ENCODE results near the gene LEF1. TPM values are rescaled to one million over a fixed set of nuclear protein-coding genes. Genes with fewer than 3 reads are reported as not detected.
"Not testable (repeated sequence)": the region's sequence is repeated elsewhere in the genome, so short reads cannot be mapped to it uniquely, and the experiment has no call there.

The LEF1 gene
- total RNA-seq, 1 donor from 2014 or later = not detected

DNA sequence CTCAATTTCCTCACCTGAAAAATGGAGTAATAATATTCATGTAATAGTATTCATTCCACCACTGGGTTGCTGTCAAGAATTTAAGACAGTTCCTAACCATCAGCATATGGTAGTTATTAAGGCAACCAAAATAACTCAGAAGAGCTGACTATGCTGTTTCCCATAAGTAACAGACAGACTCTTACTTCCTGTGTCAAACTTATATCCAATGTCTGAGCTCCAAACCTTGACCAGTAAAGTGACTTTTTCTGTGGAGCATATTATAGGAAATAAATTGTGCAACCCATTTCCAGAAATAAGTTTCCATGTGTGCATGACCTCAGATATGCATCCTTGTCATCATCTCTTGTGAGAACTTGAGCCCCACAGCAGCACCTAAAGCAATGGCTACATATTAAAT lies 100.3 kb downstream of the LEF1 start:
- no peak for DNase-seq (ENCODE audit: low read depth in 2 of 2)

DNA sequence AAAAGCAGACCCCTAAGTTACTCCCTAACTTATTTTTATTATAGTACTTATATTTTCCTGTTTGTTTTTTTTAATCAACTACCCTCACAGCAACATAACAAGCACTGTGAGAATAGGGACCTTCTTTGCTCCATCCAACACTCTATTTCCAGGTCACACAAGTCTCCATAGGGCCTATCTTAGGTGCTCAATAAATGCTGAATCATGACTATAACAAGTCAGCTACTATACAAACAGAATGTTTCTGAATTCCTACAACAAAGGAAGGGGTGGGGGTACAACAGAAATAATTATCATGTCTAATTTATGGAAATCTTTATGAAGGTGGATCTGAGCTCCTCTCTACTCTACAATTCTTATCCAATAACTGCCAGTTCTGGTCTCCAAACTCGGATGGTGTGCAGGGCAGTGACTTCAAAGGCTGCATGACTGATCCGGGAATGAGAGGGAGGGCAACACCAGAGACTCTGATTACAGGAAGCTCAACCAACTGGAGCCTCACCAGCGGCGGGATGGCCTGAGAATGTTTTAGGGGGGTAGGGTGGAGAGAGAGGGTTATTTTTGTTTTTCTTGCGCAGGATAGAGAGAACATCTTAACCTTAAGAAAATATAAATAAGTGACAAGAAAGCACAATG lies 107.9 kb downstream of the LEF1 start:
- no peak for DNase-seq (ENCODE audit: low read depth in 2 of 2)

DNA sequence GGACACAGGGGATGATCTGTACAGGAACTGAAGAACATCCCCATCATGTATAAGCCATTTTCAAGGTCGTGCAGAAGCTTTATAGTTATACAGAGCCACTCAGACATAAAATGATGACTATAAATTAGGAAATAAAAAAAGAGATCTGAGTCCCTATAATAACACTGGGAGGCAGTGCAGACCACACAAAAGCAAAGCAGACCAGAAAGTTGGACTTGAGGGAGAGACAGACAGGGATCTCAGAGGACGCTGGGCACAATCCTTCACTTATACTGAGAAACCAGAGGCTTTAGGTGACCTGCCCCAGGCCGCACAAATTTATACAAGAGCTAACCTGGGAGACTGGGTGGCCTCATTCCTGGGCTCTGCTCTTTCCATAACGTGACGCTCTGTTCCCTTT lies 108.6 kb downstream of the LEF1 start:
- DNase-seq (ENCODE audit: low read depth in 2 of 2) = peak; percentile 22 to 37

DNA sequence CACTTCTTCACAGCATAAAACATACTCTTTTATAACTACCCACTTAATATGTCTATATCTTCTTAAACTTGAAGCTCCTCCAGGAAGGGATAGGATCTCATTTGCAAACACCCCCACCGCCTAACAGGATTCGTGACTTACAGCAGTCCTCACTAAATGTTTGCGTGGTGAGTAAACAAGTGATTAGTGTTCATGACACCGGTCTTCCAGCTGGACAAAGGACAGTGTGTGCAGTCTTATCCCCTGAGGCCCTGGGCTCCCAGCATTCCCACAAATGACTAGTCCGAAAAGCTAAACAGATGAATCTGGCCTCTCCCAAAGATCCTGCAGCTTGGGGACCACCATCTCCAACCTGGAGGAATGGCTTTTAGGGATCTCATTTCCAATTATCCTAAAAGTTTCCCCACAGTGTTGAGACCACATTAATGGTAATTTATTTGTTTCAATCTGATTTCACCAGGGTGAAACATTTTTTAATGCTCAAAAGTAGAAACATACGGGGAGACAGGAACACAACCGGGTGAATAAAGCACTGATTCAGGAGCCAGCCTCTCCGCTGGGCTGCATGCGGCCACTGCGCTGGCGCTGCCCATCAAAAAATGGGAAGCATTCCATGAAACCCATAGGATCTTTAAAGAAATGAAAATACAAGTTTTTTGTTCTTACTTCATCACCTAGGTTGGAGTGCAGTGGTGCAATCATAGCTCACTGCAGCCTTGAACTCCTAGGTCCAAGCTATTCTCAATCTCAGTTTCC lies 109.9 kb downstream of the LEF1 start:
- no peak for DNase-seq (ENCODE audit: low read depth in 2 of 2)

DNA sequence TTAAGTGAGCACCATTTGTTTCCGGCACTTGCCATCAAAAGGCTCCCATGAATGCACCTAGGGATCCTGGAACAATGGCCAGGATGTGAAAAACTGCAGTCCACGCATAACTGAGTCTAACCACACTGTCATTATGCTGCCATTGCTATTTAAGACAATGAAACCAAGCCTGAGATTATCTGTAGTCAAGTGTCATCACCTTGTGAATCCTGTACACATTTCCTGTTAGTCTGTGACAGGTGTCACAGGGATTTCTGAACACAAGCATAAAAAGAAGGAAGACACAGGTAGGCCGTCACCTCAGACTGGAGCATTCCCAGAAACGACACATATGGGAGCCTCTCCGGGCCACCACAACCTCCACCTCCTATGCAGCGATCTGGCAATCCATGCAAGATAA lies 112.3 kb downstream of the LEF1 start:
- no peak for DNase-seq (ENCODE audit: low read depth in 2 of 2)

DNA sequence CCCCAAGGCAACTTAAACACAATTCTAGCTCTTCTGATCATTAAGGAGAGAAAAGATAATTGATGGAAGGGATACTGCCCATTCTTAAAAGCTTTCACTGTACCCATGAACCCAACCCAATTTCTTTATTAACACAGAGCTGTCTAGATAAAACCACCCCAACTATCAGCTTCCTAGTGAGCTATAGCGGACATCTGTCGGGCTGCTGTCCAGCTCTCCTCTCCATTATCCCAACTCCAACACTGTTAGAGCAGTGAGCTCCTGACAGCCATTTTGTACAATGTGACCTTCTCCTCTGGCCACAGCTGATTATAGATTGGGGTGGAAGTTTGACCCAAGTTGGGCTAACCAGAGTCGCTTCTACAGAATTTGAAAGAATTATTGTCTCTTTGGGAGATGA lies 112.9 kb downstream of the LEF1 start:
- no peak for DNase-seq (ENCODE audit: low read depth in 2 of 2)

DNA sequence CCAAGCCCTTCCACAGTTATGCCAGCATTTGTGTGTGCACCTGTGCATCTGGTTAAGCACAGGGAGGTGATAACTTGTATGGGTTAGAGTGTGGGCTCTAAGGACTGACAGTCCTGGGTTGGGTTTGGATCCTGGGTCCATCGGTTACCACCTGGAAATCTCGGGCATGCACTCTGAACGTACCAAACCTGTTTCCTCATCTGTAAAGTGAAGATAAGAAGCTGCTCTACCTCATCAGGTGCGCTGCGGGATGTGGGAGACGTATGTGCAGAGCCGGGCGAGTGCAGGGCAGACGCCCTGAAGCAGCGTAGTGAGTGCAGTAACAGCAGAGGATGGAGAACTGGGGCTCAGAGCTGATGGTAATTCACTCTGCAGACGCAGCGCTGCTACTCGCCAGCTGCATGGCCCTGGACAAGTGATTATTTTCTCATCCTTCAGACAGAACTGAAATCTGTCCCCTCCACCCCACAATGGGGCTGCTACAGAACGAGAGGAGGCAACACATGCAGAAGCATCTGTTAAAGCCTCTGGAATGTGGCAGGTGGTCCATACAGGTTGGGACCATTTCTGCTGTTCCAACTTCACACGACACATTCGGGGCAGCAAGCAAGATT lies 114.6 kb downstream of the LEF1 start:
- DNase-seq (ENCODE audit: low read depth in 2 of 2) = no peak

DNA sequence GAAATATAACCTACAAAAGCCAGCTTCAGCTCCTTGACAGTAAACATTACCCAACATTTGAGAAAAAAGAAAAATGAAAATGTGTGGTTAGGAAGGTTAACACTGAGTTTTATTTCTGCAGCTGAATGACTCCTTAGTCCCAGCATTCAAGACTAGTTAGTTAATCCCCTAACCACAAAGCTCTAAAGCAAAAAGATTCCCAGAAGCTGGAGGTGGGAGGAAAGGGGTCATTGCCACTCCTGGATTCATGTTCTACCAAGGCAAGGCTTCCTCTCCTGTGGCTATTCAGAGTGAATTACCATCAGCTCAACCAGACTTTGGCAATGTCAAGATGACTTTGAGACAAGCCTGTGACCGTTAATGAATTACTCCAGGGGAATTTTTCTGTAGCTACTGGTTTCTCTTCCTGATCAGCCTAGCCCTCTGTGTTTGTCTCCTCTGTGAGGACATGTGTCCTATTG lies 115.5 kb downstream of the LEF1 start:
- no peak for DNase-seq (ENCODE audit: low read depth in 2 of 2)

DNA sequence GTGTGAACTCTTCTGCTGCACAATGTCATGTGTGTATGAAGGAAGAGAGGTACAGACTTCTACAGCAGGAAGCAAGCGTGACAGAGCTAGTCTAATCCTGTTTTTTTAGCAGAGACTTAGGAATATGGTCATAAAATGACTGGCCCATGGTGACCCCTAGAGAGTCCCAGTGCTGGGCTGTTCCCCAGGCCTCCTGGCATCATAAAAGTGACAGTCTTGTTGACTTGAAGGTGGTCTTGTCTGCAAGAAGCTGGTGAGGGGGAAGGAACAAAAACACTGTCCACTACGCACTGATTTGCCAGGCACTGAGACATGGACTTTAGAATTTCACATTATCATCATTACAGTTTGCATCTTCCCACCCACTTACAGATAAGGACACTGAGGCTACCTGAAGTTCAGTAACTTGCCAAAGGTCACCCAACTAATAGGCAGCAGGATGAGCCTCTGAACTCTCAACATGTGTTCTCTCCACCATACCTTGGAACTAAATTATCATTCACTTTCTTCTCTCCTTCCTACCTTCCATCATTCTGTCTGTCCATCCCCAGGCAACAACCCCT lies 116.1 kb downstream of the LEF1 start:
- DNase-seq (ENCODE audit: low read depth in 2 of 2) = no peak

DNA sequence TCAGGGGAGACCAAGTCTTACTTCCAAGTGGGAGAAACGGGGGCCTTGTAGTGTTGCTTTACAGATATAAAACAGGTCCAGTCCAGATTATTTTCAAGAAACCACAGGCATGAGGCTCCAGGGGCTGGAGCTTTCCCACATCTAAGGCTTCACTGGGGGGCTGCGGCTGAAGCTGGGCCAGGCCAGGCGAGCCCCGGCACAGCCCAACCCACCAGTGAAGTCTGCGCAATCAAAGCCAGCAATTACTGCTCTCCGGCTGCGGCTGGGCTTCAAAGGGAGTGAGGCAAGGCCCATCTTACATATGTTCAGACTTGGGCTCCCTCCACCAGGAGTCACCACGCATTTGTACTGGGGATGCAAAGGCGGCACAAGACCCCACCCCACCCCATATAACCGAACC lies 117.4 kb downstream of the LEF1 start:
- no peak for DNase-seq (ENCODE audit: low read depth in 2 of 2)

DNA sequence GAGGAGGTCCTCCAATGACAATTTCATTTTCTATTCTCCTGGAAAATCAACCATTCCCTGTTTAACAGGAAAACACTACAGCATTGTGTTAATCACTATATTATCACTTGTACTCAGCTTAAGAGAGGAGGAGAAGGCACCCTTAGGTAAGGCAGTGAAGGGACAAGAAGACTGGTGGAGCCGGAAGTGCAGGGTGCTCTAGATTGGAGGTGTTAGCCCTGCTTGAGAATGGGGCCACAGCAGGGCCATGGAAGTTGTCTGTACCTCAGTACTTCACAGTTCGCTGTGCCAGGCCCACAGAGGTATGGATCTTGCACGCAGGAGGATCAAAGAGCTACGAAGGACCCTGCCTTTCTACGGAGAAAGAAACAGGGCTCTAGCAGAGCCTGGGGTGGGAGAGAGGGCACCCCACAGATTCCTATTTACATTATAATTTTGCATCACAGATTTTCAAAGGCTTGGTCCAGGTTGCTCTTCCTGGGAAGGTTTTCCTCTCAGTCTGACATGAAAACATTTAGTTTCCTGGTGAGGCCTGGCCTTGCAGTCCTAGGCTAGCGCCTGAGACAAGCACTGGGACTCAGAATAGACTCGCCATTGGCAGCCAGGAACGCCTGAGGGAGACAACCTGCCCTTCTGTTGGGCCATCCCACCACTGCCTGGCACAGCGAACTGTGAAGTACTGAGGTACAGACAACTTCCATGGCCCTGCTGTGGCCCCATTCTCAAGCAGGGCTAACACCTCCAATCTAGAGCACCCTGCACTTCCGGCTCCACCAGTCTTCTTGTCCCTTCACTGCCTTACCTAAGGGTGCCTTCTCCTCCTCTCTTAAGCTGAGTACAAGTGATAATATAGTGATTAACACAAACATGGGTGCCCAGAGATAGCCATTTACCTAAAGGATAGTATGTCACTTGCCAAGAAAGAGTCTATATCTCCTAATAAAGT lies 118.3 kb downstream of the LEF1 start:
- DNase-seq (ENCODE audit: low read depth in 2 of 2) = not testable (repeated sequence)

DNA sequence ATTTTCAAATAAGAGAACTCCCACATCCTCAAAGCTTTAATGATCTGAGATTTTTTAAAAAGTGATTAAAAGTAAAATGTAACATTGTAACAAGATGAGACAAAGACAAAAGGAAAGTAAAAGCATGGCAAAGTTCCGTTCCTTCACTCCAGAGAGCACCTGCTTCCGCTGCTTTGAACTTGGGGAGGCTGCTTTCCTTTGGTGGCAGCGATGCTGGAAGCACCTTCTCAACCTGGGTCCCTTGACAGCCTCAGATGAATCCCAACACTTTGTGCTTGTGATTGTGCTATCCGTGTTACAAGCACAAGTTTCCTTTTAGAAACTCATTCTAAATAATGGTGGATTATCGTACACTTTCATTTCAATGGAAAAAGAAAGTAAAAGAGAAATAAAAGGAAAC lies 119.3 kb downstream of the LEF1 start:
- no peak for DNase-seq (ENCODE audit: low read depth in 2 of 2)

DNA sequence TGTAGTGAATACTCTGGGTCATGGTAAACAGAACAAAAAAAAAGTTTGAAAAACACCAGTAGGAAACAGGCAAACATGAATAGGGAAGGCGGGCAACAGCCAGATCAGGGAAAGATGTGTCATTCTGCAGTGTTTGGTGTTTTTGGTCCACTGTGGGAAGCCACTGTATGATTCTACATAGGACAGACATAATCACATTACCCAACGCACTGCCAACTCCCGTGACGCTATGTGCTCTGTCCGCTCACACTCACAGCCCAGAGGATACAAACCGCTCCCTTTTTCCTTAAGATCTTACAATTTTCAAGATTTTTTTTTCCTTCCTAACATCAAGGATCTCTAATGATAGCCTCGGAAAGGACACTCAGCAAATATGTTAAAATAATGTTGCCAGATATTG lies 119.7 kb downstream of the LEF1 start:
- DNase-seq (ENCODE audit: low read depth in 2 of 2) = no peak

DNA sequence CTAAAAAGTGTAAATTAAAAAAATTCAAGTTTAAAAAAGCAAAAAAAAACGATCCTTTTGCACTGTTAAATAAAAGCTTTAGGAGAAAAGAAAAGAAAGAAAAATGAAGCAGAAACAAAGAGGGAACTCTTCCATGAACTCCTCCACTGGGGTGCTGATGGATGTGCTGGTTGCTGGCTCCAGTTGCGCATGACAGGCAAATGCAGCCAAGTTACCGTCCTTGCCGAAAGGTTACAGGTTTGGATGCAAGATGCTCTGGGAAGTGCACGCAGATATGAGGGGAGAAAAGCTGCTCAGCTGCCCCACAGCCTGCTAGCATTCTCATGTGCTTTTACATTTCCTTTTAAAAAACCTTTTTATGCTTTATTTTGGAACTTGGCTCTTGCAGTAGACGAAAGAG lies 120.6 kb downstream of the LEF1 start:
- DNase-seq (ENCODE audit: low read depth in 2 of 2) = no peak

DNA sequence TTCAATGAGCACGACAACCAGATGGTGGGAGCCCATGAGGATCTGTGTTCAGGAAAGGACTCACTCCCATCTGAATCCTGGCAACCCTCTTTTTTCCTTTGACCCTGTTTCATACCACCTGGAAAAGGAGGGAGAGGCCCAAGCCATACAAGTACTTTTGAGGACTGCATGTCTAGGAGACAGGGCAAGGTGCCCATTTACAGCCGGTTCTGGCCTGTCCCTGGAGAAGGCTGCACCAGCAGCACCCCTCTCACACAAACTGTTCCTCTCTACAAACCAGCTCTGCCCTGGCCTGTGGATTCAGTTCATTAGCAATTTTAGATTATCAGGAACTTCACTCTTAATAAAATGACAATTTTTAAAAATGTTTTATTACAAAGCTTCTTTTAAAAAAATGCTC lies 121.5 kb downstream of the LEF1 start:
- no peak for DNase-seq (ENCODE audit: low read depth in 2 of 2)

DNA sequence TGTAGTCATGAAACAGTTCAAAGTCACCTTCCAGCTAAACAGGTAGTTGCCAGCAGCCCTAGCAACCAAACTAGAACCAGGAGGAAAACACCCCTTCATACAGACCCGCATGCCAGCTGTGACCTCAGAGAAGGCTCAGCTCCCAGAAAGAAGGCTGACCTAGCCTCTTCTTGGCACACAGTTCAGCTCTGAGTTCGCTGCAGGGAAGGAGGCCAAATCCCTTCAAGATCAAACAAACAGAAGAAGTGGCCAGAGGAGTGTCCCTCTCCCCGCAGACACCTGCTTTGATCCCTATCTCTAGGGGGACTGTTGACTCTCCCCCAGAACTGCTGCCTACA lies 123.1 kb downstream of the LEF1 start:
- DNase-seq (ENCODE audit: low read depth in 2 of 2) = no peak

DNA sequence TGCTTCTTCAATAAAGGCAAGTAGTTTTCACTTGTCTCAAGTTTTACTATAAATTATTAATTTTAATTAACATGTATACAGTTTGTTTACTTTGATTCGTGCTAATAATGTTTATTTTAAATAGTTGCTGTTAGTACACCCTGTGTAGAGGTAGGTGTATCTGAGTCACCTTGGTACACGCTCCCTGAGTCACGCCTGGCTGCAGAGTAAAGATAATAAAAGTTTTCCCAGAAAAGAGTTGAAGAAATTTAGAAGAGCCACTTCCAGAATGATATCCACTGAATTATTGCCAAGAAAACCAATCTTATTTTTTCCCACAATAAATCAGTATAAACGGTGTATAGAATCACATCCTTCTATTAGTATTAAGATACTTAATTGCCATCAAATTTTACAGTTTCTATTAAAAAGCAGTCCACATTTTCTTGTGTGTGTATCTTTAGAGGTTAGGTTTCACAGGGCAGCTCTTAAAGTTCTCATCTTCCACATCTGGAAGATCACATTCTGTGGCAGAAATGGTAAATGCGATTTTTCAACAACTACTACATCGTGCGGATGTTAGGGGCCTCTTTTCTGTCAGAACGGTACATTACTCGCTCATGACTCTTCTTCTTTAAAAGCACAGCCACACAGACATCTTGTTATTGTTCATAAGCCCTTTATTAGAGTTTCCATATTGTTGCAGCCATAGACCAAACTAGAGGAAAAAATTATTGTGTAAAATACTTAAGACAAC lies 123.6 kb downstream of the LEF1 start:
- DNase-seq (ENCODE audit: low read depth in 2 of 2) = no peak

DNA sequence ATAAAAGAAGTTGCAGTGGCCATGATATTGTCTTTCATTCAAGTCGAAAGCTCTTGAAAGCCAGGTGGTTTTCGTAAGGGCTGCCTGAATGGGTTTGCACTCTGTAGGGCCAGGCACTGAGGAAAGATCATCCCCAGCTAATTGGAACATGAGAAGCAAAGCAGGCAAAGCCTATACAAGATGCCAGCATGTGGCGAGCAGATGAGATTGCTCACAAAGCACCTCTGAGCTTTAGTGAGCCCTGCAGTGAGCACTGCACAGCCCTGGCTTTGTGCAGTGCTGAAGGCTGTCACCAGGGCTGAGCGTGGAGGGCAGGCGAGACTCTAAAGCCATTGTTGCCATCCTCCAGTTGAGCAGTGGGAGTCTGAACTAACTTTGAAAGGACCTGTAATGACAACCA lies 125.2 kb downstream of the LEF1 start:
- no peak for DNase-seq (ENCODE audit: low read depth in 2 of 2)

DNA sequence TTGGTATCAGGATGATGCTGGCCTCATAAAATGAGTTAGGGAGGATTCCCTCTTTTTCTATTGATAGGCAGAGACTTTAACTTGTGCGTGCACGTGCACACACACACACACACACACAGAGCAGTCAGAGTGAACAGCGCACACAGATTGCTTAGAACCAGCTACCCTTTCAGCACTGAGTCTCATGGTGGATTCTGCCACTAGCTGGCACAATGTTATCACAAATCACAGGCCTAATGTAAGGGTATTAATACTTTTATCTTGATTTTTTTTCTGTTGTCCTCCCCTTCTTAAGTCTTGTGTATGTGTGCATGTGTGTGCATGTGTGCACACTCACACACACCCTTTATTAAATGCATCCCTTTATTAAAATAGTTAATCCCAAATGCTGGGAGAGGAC lies 125.8 kb downstream of the LEF1 start:
- DNase-seq (ENCODE audit: low read depth in 2 of 2) = no peak

DNA sequence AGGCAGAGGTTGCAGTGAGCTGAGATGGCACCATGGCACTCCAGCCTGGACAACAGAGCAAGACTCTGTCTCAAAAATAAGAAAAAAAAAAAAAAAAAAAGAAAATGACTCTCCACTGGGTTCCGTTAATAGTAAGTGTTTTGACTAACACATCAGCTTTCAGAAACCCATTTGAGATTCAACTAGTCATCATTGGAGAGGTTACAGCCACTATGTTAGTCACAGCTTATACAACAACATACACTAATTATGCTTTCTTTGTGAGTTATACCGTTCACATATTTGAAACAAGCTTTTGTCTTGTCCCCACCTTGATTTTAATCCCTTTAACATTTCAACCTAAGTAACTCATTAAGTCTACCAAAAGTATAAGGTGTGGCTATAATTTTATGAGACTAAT lies 130.8 kb downstream of the LEF1 start:
- no peak for DNase-seq (ENCODE audit: low read depth in 2 of 2)

DNA sequence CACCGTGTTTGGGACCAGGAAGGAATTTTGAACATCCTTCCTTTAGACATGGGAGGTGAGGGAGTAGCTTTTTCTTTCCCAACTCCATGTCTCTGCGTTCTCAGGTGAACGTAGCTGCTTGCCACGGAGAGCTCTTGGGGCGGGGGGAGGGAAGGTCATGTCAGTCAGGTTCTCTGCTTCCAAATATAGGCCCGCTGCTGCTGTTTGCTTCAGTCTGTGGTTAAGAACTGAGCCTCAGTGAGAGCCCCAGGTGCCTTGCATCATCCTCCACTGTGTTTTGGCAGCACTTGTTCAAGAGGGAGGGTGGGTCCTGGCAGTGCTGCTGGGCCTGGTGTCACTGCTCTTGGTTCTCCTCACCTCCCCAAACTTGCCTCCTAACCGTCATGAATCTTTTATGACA lies 132.5 kb downstream of the LEF1 start:
- DNase-seq (ENCODE audit: low read depth in 2 of 2) = no peak
